Brain microvascular endothelial cell (primary cell): ENCODE data around the gene TTYH1.

Experiments used
- DNase-seq: peaks from one replicate; pipeline ENCODE4 v3.0.0-alpha.2; 2020
- H3K27ac ChIP-seq: fragments of 250-450 bp; sonication (Bioruptor Pico); 2 replicates; pipeline ENCODE4 v1.5.1; 2020; ENCODE audit warnings: mild to moderate bottlenecking, moderate library complexity
- H3K27me3 ChIP-seq: fragments of 250-450 bp; sonication (Bioruptor Pico); replicated peaks from 2 replicates; pipeline ENCODE4 v1.5.1; 2020; ENCODE audit warnings: mild to moderate bottlenecking
- H3K36me3 ChIP-seq: fragments of 250-450 bp; sonication (Bioruptor Pico); replicated peaks from 2 replicates; pipeline ENCODE4 v1.5.1; 2020; ENCODE audit warnings: mild to moderate bottlenecking
- H3K4me3 ChIP-seq: 2 replicates; pipeline ENCODE4 v1.5.1; 2011; ENCODE audit warnings: low read depth, mild to moderate bottlenecking, control low read depth, low read length, moderate library complexity
- in situ Hi-C: cut with HindIII; loops from 2 replicates; pipeline ENCODE4 v1.10.0; 2017; ENCODE audit warnings: low sequenced_read_pairs, low pct_ligation_motif_present
- TF ChIP-seq, protein P1 (sequence below): IDR thresholded peaks from 2 replicates; pipeline ENCODE4 v1.5.1; 2011; ENCODE audit warnings: low read depth, mild to moderate bottlenecking, moderate library complexity, low read length, control low read depth, inconsistent platforms; ENCODE audit errors: missing control alignments

Gene TTYH1

DNA sequence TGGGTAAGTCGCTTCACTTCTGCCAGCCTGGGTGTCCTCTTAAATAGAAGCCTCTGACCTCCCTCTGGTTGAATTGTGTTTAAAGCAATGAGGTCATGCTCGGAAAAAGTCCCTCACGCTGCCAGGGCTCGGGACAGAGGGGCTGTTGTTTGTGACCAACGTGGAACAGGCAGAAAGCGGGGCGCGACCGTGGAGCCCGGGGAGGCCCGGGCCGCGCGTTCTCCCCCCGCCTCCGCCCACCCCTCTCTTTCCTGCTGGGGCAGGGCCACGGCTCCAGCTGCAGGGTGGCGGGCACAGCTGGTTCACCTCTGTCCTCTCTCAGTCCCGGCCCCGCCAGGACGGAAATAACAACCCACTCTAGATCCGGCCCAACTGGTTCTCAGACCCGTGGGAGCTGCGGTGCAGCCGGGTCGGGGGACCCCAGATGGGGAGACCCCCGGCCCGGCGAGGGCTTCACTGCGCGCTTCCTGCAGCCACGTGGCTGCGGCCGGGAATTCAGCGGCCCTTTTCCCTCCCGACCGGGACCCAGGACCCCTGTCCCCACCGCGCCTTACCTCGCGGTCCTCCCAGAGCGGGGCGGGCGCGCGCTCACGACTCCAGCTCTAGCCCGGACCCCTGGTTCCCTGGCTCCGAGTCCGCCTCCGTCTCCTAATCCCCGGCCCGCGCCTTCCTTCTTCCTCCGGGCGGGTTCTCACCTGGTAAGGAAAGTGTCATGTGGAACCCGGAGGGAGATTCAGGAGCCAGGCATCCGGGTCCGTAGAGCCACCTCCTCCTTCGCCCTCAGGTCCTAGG is 55.9 kb downstream of the TTYH1 start:
- TF ChIP-seq, protein P1, sequence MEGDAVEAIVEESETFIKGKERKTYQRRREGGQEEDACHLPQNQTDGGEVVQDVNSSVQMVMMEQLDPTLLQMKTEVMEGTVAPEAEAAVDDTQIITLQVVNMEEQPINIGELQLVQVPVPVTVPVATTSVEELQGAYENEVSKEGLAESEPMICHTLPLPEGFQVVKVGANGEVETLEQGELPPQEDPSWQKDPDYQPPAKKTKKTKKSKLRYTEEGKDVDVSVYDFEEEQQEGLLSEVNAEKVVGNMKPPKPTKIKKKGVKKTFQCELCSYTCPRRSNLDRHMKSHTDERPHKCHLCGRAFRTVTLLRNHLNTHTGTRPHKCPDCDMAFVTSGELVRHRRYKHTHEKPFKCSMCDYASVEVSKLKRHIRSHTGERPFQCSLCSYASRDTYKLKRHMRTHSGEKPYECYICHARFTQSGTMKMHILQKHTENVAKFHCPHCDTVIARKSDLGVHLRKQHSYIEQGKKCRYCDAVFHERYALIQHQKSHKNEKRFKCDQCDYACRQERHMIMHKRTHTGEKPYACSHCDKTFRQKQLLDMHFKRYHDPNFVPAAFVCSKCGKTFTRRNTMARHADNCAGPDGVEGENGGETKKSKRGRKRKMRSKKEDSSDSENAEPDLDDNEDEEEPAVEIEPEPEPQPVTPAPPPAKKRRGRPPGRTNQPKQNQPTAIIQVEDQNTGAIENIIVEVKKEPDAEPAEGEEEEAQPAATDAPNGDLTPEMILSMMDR: no peak
- H3K27me3 ChIP-seq: no peaks in the 10 kb centered on the region
- H3K4me3 ChIP-seq: peak overlapping the region; percentile 47
- no peak overlapping the region for H3K27ac ChIP-seq
- in situ Hi-C loops: no loop called here
- H3K36me3 ChIP-seq: no peaks in the 10 kb centered on the region
- no peak for DNase-seq

DNA sequence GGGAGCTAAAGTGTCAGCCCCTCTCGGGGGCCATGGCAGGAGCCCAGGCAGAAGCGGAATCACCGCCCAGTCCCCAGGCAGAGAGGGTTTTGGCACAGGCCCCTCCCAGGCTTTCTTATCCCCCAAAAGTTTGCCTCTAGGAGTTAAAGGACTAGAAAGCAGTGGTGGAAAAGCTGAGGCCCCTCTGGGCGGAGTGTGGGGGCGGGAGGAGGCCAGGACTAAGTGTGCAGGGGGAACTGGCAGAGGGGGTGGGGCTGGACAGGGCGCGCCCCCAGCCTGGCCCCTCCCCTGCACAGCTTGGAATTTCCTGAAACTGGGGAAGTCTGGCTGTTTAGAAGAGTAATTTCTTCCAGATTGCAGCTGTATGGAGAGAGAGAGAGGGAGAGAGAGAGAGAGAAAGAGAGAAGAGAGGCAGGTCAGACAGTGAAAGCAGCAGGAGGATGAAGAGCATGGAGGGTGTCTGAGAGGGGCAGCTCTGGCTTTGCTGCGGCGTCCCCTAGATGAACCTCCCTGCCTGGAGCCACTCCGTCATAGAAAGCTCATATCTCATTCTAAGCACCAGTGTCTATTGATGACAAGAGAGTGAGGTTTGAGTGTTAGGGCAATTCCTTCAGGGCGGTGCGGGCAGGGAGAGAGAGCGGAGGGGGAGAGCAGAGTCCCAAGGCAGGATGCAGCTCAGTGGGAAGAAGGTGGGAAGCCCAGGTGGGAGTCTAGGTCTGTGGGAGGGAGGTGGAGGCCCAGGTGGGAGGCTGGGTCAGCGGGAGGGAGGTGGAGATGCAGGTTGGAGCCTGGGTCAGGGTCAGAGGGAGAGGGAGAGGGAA is 58.0 kb downstream of the TTYH1 start, which contains the start of gene CDC42EP5:
CDC42EP5 (minus strand) TSS at position 226 of the 821 bp plus-strand sequence. CDS start 7,749 bp downstream, outside the sequence.
- peak within 1 kb of the TSS; percentile 55 for H3K4me3 ChIP-seq
- in situ Hi-C loops: no loop called here
- peak; percentile 69 for DNase-seq
- peak within 1 kb of the TSS; percentile 85 for H3K27ac ChIP-seq
- no peaks in the 10 kb centered on the region for H3K36me3 ChIP-seq
- H3K27me3 ChIP-seq: no peaks in the 10 kb centered on the region
- TF ChIP-seq, protein P1: no peak

DNA sequence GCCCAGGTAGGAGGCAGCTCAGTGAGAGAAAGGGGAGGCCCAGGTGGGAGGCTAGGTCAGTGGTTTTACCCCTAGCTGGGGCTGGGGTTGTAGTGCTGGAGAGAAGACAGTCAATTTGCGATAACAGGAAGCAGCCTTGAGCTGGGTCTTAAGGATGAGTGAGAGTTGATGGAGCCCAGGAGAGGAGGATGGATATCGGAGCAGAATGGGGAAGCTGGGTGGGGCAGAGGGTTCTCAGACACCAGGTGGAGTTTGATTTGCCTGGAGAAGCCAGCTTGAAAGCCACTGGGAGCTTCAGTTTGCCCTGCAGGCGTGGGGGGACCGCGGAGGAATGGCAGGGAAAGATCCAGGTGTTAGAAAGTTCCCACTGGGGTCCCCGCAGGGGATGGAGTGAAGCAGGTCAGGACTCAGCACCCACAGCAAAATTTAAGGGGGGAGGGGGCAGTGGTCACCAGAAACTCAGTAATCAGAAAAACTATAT is 58.7 kb downstream of the TTYH1 start:
- in situ Hi-C loops: no loop called here
- Histone ChIP-seq H3K27me3 (no peaks in the 10 kb centered on the region), H3K36me3 (no peaks in the 10 kb centered on the region), H3K4me3 (no peak overlapping the region), H3K27ac (peak overlapping the region; percentile 85)
- TF ChIP-seq, protein P1: no peak
- no peak for DNase-seq

DNA sequence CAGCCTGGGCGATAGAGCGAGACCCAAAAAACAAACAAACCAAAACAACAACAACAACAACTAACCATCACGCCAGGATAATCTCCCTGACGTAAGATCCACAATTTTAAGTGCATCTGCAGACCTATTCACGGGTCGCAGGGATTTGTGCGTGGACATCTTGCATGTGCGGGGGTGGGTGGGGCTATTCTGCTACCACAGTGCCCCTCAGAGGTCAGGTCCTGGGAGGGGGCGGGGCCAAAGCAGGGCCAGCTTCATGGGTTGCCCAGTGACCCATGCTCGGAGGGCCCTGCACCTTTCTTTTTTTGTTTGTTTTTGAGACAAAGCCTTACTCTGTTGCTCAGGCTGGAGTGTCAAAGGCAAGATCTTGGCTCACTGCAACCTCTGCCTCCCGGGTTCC is 60.4 kb downstream of the TTYH1 start:
- Histone ChIP-seq H3K4me3 (no peak overlapping the region), H3K27ac (no peak overlapping the region), H3K36me3 (no peaks in the 10 kb centered on the region), H3K27me3 (no peaks in the 10 kb centered on the region)
- no peak for DNase-seq
- in situ Hi-C loops: no loop called here
- TF ChIP-seq, protein P1: no peak

DNA sequence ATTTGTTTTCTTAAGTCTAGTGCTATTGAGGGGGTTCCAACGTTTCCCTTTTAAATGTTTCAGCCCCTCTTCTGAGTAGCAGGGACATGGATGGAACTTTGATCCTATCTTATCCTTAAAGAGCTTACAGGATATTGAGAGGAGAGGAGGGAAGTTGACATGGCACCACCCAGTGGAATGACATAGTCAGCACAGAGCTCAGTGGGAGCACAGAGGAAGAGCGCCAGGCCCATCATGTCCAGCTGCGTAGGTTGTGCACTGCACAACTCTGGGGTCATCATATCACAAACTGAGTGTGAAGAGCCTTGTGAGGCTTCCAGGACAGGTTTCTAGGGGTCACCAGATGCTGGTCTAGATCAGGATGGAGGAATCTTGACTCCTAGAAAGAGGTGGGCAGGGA is 62.4 kb downstream of the TTYH1 start:
- TF ChIP-seq, protein P1: peak; percentile 34
- DNase-seq: no peak
- Histone ChIP-seq H3K4me3 (no peak overlapping the region), H3K36me3 (no peaks in the 10 kb centered on the region), H3K27me3 (no peaks in the 10 kb centered on the region), H3K27ac (no peak overlapping the region)
- in situ Hi-C loops: no loop called here
